Muscle layer of duodenum (tissue), 2 donors: ENCODE data around the gene PSMA2.
"Not testable (repeated sequence)": the region's sequence is repeated elsewhere in the genome, so short reads cannot be mapped to it uniquely, and the experiment has no call there.

ENCODE experiments used
- H3K27ac ChIP-seq: one replicate; pipeline ENCODE4 v1.7.0; 2013; ENCODE audit warnings: mild to moderate bottlenecking, low read length
- H3K27me3 ChIP-seq: one replicate; pipeline ENCODE4 v1.7.0; 2013; ENCODE audit warnings: low read depth, mild to moderate bottlenecking, control low read depth, low read length
- H3K36me3 ChIP-seq, 2 donors: one replicate each; pipeline ENCODE4 v1.7.0; 2013; ENCODE audit warnings: low read length in 2 of 2, control low read depth in 1 of 2, mild to moderate bottlenecking in 1 of 2; ENCODE audit not compliant: insufficient read depth in 2 of 2, control insufficient read depth in 1 of 2
- H3K4me1 ChIP-seq, 2 donors: one replicate each; pipeline ENCODE4 v1.7.0; 2013; ENCODE audit warnings: low read length in 2 of 2, mild to moderate bottlenecking in 2 of 2, control low read depth in 1 of 2, moderate library complexity in 1 of 2; ENCODE audit not compliant: insufficient read depth in 2 of 2, control insufficient read depth in 1 of 2
- H3K4me3 ChIP-seq, 2 donors: one replicate each; pipeline ENCODE4 v1.7.0; 2013; ENCODE audit warnings: low read length in 2 of 2, low read depth in 1 of 2, mild to moderate bottlenecking in 1 of 2
- H3K9me3 ChIP-seq, 2 donors: one replicate each; pipeline ENCODE4 v1.7.0; 2013; ENCODE audit warnings: low read length in 2 of 2, control low read depth in 1 of 2, mild to moderate bottlenecking in 1 of 2; ENCODE audit not compliant: control insufficient read depth in 1 of 2
- donor health status: healthy.

PSMA2 gene

GRCh38 chr7:42893346-42894240 lies 38.4 kb downstream of the PSMA2 start:
- no peaks in the 10 kb centered on the region for H3K36me3 ChIP-seq
- peaks cover 0 to 2% of the 10 kb centered on the region in 2 donors for H3K9me3 ChIP-seq
- peaks cover 3 to 6% of the 10 kb centered on the region in 2 donors for H3K4me1 ChIP-seq
- H3K27ac ChIP-seq = no peak overlapping the region
- H3K4me3 ChIP-seq = no peak overlapping the region
- H3K27me3 ChIP-seq = no peaks in the 10 kb centered on the region

GRCh38 chr7:42886893-42887505 lies 45.0 kb downstream of the PSMA2 start:
- Histone ChIP-seq H3K9me3 (no peaks in the 10 kb centered on the region), H3K36me3 (no peaks in the 10 kb centered on the region), H3K4me1 (peaks cover 3 to 17% of the 10 kb centered on the region in 2 donors), H3K27ac (no peak overlapping the region), H3K27me3 (no peaks in the 10 kb centered on the region), H3K4me3 (no peak overlapping the region)

GRCh38 chr7:42886129-42886528 lies 45.8 kb downstream of the PSMA2 start:
- Histone ChIP-seq H3K27ac (no peak overlapping the region), H3K36me3 (no peaks in the 10 kb centered on the region), H3K4me3 (no peak overlapping the region), H3K4me1 (peaks cover 3 to 17% of the 10 kb centered on the region in 2 donors), H3K9me3 (no peaks in the 10 kb centered on the region), H3K27me3 (no peaks in the 10 kb centered on the region)

GRCh38 chr7:42885183-42885582 lies 46.8 kb downstream of the PSMA2 start:
- peaks cover 3 to 17% of the 10 kb centered on the region in 2 donors for H3K4me1 ChIP-seq
- H3K27me3 ChIP-seq, H3K36me3 ChIP-seq, H3K9me3 ChIP-seq, H3K27ac ChIP-seq, H3K4me3 ChIP-seq: not testable (repeated sequence)

GRCh38 chr7:42883950-42884349 lies 48.0 kb downstream of the PSMA2 start:
- H3K27ac ChIP-seq = no peak overlapping the region
- no peak overlapping the region for H3K4me3 ChIP-seq
- H3K27me3 ChIP-seq = no peaks in the 10 kb centered on the region
- H3K4me1 ChIP-seq = peaks cover under 1 to 13% of the 10 kb centered on the region in 2 donors
- no peaks in the 10 kb centered on the region for H3K36me3 ChIP-seq
- H3K9me3 ChIP-seq = no peaks in the 10 kb centered on the region

GRCh38 chr7:42880392-42880791 lies 51.6 kb downstream of the PSMA2 start:
- H3K4me1 ChIP-seq = no peaks in the 10 kb centered on the region
- H3K27ac ChIP-seq = no peak overlapping the region
- no peaks in the 10 kb centered on the region for H3K27me3 ChIP-seq
- no peak overlapping the region for H3K4me3 ChIP-seq
- no peaks in the 10 kb centered on the region for H3K9me3 ChIP-seq
- H3K36me3 ChIP-seq = no peaks in the 10 kb centered on the region

- no peak overlapping the region for H3K27ac ChIP-seq
- no peak overlapping the region for H3K4me3 ChIP-seq
- no peaks in the 10 kb centered on the region for H3K4me1 ChIP-seq
- no peaks in the 10 kb centered on the region for H3K27me3 ChIP-seq
- H3K9me3 ChIP-seq = no peaks in the 10 kb centered on the region
- no peaks in the 10 kb centered on the region for H3K36me3 ChIP-seq
These were observed 53.7 kb downstream of the PSMA2 start for GRCh38 chr7:42878303-42878702.

- Histone ChIP-seq H3K9me3 (no peaks in the 10 kb centered on the region), H3K4me1 (no peaks in the 10 kb centered on the region), H3K27ac (no peak overlapping the region), H3K27me3 (no peaks in the 10 kb centered on the region), H3K36me3 (no peaks in the 10 kb centered on the region), H3K4me3 (no peak overlapping the region)
These were observed 54.1 kb downstream of the PSMA2 start for GRCh38 chr7:42877862-42878261.

GRCh38 chr7:42876182-42877068 lies 55.5 kb downstream of the PSMA2 start:
- H3K27me3 ChIP-seq = no peaks in the 10 kb centered on the region
- no peak overlapping the region for H3K4me3 ChIP-seq
- no peaks in the 10 kb centered on the region for H3K9me3 ChIP-seq
- H3K36me3 ChIP-seq = no peaks in the 10 kb centered on the region
- no peak overlapping the region for H3K27ac ChIP-seq
- H3K4me1 ChIP-seq = no peaks in the 10 kb centered on the region

- H3K4me1 ChIP-seq = no peaks in the 10 kb centered on the region
- no peaks in the 10 kb centered on the region for H3K27me3 ChIP-seq
These were observed 62.6 kb downstream of the PSMA2 start for GRCh38 chr7:42869131-42870020.

More at GRCh38 chr7:42869131-42870020, 62.6 kb downstream of the PSMA2 start:
- H3K36me3 ChIP-seq = no peaks in the 10 kb centered on the region
- H3K9me3 ChIP-seq = peaks cover 0 to 11% of the 10 kb centered on the region in 2 donors
- no peak overlapping the region for H3K4me3 ChIP-seq
- H3K27ac ChIP-seq = no peak overlapping the region
